Coronary artery (tissue), 2 donors: ENCODE measurements around the gene CADM1.

Source experiments
- DNase-seq: peaks from one replicate; pipeline ENCODE4 v3.0.0-alpha.2; 2017; ENCODE audit warnings: low spot score
- H3K27ac ChIP-seq, 2 donors: fragments of 200-600 bp; sonication (generic); one replicate each; pipeline ENCODE4 v1.5.1; 2016 to 2019
- H3K4me3 ChIP-seq: fragments of 200-600 bp; sonication (generic); 2 replicates; pipeline ENCODE4 v1.5.1; 2016; ENCODE audit warnings: mild to moderate bottlenecking, moderate library complexity
- TF ChIP-seq, protein P1 (sequence below): fragments of 200-600 bp; sonication (generic); IDR thresholded peaks from one replicate; pipeline ENCODE4 v1.5.1; 2019; ENCODE audit warnings: antibody characterized with exemption

Gene CADM1

DNA sequence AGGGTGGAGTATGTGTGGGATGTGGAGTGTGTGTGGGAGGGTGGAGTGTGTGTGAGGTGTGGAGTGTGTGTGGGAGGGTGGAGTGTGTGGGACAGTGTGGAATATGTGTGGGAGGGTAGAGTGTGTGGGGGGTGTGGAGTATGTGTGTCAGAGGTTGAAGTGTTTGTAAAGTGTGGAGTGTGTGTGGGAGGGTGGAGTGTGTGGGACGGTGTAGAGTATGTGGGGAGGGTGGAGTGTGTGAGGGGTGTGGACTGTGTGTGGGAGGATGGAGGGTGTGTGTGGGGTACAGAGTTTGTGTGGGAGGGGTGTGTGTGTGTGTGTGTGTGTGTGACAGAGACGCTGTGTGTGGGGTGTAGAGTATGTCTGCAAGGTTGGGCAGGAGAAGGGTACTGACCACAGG is 355.5 kb downstream of the CADM1 start:
- H3K27ac ChIP-seq: no peak overlapping the region
- DNase-seq: no peak
- H3K4me3 ChIP-seq: no peak overlapping the region
- TF ChIP-seq, protein P1, sequence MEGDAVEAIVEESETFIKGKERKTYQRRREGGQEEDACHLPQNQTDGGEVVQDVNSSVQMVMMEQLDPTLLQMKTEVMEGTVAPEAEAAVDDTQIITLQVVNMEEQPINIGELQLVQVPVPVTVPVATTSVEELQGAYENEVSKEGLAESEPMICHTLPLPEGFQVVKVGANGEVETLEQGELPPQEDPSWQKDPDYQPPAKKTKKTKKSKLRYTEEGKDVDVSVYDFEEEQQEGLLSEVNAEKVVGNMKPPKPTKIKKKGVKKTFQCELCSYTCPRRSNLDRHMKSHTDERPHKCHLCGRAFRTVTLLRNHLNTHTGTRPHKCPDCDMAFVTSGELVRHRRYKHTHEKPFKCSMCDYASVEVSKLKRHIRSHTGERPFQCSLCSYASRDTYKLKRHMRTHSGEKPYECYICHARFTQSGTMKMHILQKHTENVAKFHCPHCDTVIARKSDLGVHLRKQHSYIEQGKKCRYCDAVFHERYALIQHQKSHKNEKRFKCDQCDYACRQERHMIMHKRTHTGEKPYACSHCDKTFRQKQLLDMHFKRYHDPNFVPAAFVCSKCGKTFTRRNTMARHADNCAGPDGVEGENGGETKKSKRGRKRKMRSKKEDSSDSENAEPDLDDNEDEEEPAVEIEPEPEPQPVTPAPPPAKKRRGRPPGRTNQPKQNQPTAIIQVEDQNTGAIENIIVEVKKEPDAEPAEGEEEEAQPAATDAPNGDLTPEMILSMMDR: no peak

DNA sequence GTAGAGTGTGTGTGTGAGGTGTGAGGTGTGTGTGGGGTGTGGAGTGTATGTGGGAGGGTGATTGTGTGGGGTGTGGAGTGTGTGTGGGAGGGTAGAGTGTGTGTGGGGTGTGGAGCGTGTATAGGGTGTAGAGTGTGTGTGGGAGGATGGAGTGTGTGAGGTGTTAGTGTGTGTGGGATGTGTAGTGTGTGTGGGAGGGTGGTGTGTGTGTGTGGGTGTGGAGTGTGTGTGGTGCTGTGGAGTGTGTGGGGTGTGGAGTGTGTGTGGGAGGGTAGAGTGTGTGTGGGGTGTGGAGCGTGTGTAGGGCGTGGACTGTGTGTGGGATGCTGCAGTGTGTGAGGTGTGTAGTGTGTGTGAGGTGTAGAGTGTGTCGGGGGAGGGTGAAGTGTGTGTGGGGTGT is 356.1 kb downstream of the CADM1 start:
- TF ChIP-seq, protein P1: no peak
- DNase-seq: no peak
- no peak overlapping the region for H3K27ac ChIP-seq
- H3K4me3 ChIP-seq: no peak overlapping the region

DNA sequence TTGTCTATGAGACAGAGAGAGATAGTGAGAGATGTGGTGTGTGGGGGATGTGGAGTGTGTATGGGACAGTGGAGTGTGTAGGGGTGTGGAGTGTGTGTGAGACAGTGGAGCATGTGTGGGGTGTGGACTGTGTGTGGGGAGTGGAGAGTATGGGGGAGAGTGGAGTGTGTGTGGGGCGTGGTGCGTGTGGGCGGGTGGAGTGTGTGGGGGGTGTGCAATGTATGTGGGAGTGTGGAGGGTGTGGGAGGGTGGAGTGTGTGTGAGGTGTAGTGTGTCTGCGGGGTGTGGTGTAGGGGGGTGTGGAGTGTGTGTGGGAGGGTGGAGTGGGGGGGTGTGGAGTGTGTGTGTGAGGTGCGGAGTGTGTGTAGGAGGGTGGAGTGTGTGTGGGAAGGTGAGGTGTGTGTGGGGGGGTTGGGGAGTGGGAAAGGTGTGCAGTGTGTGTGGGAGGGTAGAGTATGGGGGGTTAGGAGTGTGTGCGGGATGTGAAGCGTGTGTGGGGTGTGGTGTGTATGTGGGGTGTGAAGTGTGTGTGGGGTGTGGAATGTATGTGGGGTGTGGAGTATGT is 356.9 kb downstream of the CADM1 start:
- no peak overlapping the region for H3K4me3 ChIP-seq
- H3K27ac ChIP-seq: no peak overlapping the region
- no peak for DNase-seq
- TF ChIP-seq, protein P1: no peak

DNA sequence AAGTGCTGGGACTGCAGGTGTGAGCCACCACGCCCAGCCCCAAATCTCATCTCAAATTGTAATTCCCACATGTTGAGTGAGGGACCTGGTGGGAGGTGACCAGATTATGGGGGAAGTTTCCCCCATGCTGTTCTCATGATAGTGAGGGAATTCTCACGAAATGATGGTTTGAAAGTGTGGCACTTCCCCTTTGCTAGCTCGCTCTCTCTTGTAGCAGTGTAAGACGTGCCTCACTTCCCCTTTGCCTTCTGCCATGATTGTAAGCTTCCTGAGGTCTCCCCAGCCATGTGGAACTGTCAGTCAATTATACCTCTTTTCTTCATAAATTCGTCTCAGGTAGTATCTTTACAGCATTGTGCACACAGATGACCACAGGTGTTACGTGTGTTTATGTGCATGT is 357.8 kb downstream of the CADM1 start:
- no peak overlapping the region for H3K4me3 ChIP-seq
- DNase-seq: no peak
- no peak overlapping the region for H3K27ac ChIP-seq
- TF ChIP-seq, protein P1: no peak

DNA sequence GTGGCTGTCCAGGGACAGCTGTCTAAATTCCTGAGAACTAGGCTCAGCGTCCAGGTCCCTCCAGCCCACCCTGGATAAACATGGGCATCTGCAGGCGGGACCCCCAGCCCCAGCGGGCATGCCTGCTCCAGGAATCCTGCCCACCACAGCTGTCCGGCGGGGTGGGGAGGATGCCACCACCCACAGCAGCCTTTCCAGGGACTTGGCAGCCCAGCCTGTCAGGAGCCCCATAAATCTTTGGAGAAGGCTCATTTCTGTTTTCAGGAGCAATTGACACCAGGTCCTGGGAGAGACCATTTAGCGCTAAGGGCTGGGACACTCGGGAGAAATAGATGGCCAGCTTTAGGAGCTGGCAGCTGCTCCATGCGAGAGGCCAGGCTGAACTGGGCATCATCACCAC is 358.9 kb downstream of the CADM1 start:
- DNase-seq: no peak
- TF ChIP-seq, protein P1: no peak
- Histone ChIP-seq H3K27ac (no peak overlapping the region), H3K4me3 (no peak overlapping the region)

DNA sequence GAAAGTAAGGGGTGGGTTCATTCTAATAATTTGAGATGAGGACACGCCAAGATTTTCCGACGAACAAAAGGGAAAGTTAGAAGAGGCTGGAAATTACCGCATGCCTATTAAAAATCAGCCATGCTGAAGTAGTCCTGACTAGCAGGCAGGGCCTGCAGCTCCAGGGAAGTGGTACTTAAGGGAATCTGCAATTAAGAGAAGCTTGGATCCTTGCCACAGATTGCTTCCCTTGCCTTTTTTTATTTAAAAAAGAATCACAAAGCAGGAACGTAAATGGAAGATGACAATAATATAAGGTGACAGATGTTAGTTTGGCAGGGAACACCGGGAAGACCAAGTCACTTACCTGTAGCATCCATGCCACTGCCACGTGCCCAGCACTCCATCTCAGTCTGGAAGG is 359.3 kb downstream of the CADM1 start:
- no peak overlapping the region for H3K4me3 ChIP-seq
- H3K27ac ChIP-seq: no peak overlapping the region
- TF ChIP-seq, protein P1: no peak
- no peak for DNase-seq

DNA sequence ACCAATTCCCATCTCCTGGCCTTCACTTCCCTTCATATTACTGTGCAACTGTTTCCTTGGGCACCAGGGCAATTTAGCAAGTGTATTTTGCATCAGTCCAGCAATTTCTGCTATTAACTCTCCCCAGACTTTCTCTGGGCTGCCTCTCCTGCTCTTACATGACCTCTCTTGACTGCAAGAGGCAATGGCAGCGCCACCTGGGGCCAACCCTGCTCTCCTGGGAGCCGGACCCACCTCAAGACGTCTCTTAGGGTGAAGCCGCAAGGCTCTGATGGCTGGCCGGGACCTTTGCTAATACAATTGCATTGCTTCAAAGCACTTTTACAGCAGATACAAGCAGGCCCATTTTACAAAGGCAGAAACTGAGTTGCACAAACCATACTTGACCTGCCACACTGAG is 360.2 kb downstream of the CADM1 start:
- Histone ChIP-seq H3K4me3 (no peak overlapping the region), H3K27ac (no peak overlapping the region)
- TF ChIP-seq, protein P1: no peak
- no peak for DNase-seq
